ENCODE measurements around the gene LRATD1.
A peak's percentile ranks its signal among the peaks of the same experiment; 100 is the strongest.

The LRATD1 gene

GRCh38 chr2:14650066-14650465 lies 17.5 kb downstream of the LRATD1 start:
- TF ChIP-seq GATA2 (IDR thresholded peaks at IDR 0.05; ENCODE audit: low read depth, low read length) (no peak), GATA3 (IDR thresholded peaks at IDR 0.05; ENCODE audit: low read depth, low read length) (no peak)

DNA sequence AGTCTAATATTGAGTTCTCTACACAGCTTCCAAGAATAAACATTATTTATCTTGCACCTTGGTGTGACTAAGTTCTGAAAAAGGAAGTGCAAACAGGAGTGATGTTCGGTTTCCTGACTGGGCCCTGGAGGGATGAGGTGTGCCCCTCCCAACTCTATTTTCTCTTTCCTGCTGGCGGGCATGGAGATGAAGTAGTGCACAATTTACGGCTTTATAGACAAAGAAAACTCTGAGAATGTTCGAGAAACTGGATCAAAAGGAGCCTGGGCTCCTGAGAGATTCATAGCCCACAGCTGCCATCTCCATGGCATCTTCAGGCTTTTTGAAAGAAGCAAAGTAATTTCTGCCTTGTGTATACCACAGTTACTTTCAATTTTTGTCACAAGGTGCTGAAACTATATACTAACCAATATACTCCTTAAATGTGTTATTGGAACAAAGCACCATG lies 22.3 kb downstream of the LRATD1 start:
- no peak for TF ChIP-seq GATA3 (IDR thresholded peaks at IDR 0.05; ENCODE audit: low read depth, low read length)
- no peak for TF ChIP-seq GATA2 (IDR thresholded peaks at IDR 0.05; ENCODE audit: low read depth, low read length)

DNA sequence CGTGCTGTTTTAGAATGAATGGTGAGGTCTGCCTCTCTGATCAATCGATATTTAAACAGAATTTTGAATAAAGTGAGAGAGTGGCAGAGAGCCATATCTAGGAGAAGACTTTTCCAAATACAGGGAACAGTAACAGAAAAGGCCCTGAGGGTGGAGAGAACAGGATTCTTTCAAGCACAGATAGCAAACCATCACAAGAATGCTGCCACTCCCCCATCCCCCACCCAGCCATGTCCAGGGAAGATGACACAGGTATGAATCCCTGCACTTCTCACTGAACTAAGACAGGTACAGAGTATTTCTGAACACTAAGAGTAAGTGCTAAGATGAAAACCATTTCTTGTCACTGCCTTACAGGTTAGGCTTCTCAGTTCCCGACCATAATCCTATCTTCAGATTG lies 23.6 kb downstream of the LRATD1 start:
- no peak for TF ChIP-seq GATA2 (IDR thresholded peaks at IDR 0.05; ENCODE audit: low read depth, low read length)
- TF ChIP-seq GATA3 (IDR thresholded peaks at IDR 0.05; ENCODE audit: low read depth, low read length) = no peak

DNA sequence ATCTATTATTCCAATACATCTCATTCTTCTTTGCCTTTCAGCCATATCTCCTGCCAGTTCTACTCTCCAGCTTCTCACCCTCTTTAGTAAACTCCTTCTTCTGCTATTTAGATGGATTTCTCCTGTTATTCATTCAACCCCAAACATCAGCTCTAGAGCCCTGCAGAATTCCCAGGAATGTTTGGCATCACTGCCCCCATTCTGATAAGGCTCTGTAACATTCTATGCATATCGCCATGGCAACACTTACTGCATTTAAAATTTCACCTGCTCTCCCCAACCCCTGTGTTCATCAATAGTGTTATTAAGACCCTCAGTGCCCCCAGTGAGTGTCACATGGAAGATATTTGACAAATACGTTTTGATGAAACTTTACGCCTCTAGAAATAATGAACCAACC lies 28.6 kb downstream of the LRATD1 start:
- TF ChIP-seq GATA3 (IDR thresholded peaks at IDR 0.05; ENCODE audit: low read depth, low read length) (no peak), GATA2 (IDR thresholded peaks at IDR 0.05; ENCODE audit: low read depth, low read length) (no peak)

GRCh38 chr2:14673351-14673875 lies 40.9 kb downstream of the LRATD1 start:
- TF ChIP-seq GATA2 (IDR thresholded peaks at IDR 0.05; ENCODE audit: low read depth, low read length) = no peak
- no peak for TF ChIP-seq GATA3 (IDR thresholded peaks at IDR 0.05; ENCODE audit: low read depth, low read length)

GRCh38 chr2:14675489-14675888 lies 43.0 kb downstream of the LRATD1 start:
- TF ChIP-seq GATA2 (IDR thresholded peaks at IDR 0.05; ENCODE audit: low read depth, low read length) (no peak), GATA3 (IDR thresholded peaks at IDR 0.05; ENCODE audit: low read depth, low read length) (no peak)

DNA sequence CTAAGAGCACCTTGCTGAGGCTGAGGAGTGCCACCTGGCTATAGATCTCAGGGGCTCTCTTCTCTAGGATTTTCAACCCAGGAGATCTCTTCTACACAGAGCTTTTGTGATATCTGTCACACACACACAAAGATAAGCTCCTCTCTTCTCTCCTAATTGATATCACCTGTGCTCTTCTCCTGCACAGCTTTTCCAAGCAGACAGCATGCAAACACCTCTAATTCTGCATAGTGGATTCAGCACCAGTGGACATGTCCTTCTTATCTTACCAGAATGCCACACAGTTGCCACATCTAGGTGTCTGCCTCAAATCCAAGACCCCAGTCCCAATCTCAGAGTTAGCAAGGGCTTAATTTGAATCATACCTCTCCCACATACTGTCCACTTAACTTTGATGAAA lies 43.9 kb downstream of the LRATD1 start:
- TF ChIP-seq GATA3 (IDR thresholded peaks at IDR 0.05; ENCODE audit: low read depth, low read length) (no peak), GATA2 (IDR thresholded peaks at IDR 0.05; ENCODE audit: low read depth, low read length) (peak; percentile 47; the same call in 1 of the 2 replicates)

DNA sequence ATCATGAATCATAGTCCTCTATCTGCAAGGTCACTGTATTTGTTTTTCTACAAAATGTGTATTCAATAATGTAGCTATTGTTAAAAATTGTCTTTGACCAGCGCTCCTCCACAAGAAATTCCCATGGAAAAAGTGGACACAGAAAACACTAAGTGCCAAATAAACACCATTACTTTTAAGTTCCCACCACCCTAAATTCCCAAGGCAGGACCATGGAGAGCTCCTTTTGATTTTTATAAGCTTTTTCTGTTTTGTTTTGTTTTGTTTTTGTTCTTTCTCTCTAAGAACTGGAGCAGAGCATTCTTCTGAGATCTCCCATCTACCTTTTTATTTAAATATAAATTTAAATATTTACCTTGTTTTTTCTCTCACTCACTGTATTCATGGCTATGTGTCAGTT lies 44.5 kb downstream of the LRATD1 start:
- no peak for TF ChIP-seq GATA3 (IDR thresholded peaks at IDR 0.05; ENCODE audit: low read depth, low read length)
- TF ChIP-seq GATA2 (IDR thresholded peaks at IDR 0.05; ENCODE audit: low read depth, low read length) = no peak

DNA sequence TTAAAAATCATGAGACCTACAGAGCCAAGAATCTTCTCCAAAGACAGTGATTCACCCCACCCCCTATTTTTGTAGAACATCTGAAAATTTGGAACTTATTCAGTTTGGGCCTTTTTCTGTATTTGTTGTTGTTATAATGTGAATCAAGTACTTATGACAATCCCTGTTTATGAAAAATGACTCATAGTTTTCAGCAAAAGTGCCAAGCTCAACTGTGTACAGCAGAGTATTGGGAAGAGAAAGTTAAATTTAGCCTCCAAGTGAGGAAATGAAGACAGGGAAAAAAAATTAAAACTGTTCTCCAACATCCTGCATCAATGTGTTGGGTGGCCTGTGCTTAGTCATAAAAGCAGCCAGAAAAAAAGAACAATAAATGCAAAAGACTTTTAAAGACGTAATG lies 46.2 kb downstream of the LRATD1 start:
- no peak for TF ChIP-seq GATA2 (IDR thresholded peaks at IDR 0.05; ENCODE audit: low read depth, low read length)
- no peak for TF ChIP-seq GATA3 (IDR thresholded peaks at IDR 0.05; ENCODE audit: low read depth, low read length)

DNA sequence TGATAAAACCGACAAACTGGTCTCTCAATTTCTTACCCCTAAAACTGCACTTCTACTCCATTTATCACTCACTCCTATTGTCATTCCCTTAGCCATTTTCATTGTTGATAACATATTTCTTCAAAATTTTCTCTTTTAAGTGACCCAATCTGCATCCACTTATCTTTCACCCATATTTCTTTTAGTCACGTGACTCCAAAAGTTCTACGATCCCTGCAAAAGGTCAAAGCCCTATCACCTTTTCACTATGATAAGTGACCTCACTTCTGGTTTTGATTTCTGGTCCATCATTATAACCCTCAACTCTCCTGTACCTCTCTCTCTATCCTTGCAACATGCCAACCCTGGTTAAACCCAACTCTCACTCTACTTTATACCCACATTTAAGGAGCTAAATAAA lies 49.1 kb downstream of the LRATD1 start:
- TF ChIP-seq GATA3 (IDR thresholded peaks at IDR 0.05; ENCODE audit: low read depth, low read length) (no peak), GATA2 (IDR thresholded peaks at IDR 0.05; ENCODE audit: low read depth, low read length) (no peak)
